OCI-LY1 (cell line): Measurements from ENCODE around the gene IGF1R.

Experiments used
- EZH2 ChIP-seq: fragments of 200-600 bp; sonication (generic), shearing (Covaris generic); IDR thresholded peaks from 2 replicates; pipeline ENCODE4 v1.8.0; 2017; ENCODE audit warnings: borderline replicate concordance, mixed run types, mild to moderate bottlenecking, antibody characterized with exemption, low read length, moderate library complexity, mixed read lengths
- TF ChIP-seq, protein P1 (sequence below): fragments of 200-600 bp; sonication (generic), shearing (Covaris generic); IDR thresholded peaks from 2 replicates; pipeline ENCODE4 v1.5.1; 2017; ENCODE audit warnings: mild to moderate bottlenecking, antibody characterized with exemption, low read length, moderate library complexity, mixed read lengths

GRCh38 chr15:98714922-98715321 is 66.6 kb downstream of the IGF1R start:
- TF ChIP-seq, protein P1, sequence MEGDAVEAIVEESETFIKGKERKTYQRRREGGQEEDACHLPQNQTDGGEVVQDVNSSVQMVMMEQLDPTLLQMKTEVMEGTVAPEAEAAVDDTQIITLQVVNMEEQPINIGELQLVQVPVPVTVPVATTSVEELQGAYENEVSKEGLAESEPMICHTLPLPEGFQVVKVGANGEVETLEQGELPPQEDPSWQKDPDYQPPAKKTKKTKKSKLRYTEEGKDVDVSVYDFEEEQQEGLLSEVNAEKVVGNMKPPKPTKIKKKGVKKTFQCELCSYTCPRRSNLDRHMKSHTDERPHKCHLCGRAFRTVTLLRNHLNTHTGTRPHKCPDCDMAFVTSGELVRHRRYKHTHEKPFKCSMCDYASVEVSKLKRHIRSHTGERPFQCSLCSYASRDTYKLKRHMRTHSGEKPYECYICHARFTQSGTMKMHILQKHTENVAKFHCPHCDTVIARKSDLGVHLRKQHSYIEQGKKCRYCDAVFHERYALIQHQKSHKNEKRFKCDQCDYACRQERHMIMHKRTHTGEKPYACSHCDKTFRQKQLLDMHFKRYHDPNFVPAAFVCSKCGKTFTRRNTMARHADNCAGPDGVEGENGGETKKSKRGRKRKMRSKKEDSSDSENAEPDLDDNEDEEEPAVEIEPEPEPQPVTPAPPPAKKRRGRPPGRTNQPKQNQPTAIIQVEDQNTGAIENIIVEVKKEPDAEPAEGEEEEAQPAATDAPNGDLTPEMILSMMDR, result no peak
- no peak for TF ChIP-seq EZH2
